IMR-90 (cell line): ENCODE measurements around the gene TMEM259. TPM values are rescaled to one million over a fixed set of nuclear protein-coding genes. Genes with fewer than 3 reads are reported as not detected.

ENCODE experiments used
- ATAC-seq: fragments of 200-7000 bp; cut with Tn5 transposase; 2 replicates; pipeline ENCODE4 v1.9.1; 2020; ENCODE audit warnings: low read depth, mild to moderate bottlenecking, moderate library complexity
- BruUV-seq: library from RNA; stranded (reverse); fragments of 400-500 nt; replicated peaks from 2 replicates; lab custom pipeline; 2021; lab: Mats Ljungman, UMichigan
- CTCF ChIA-PET: fragments of 300-600 bp; formaldehyde crosslinking; extraction: SDS; loops from one replicate; lab custom pipeline; 2021; ENCODE audit warnings: antibody characterized with exemption; lab: Yijun Ruan, JAX
- POLR2A ChIA-PET: fragments of 300-600 bp; sonication (Branson Sonifier 250); formaldehyde crosslinking; loops from one replicate; lab custom pipeline; 2022; ENCODE audit warnings: antibody characterized with exemption; ENCODE audit not compliant: unreplicated experiment; lab: Charles Lee
- DNase-seq: peaks from one replicate; pipeline ENCODE4 v3.0.0; 2013
- H2AFZ ChIP-seq: replicated peaks from 2 replicates; pipeline ENCODE3; 2013; ENCODE audit warnings: low read length, mild to moderate bottlenecking; ENCODE audit not compliant: poor library complexity
- H2AK5ac ChIP-seq: 2 replicates; pipeline ENCODE4 v1.6.1; 2013; ENCODE audit warnings: low read depth, low read length, inconsistent platforms
- H2AK9ac ChIP-seq: replicated peaks from 2 replicates; pipeline ENCODE3; 2013; ENCODE audit warnings: mild to moderate bottlenecking, low read depth, low read length, moderate library complexity; ENCODE audit not compliant: poor library complexity
- H2BK120ac ChIP-seq: 2 replicates; pipeline ENCODE4 v1.6.1; 2013; ENCODE audit warnings: low read depth, low read length, inconsistent platforms
- H2BK15ac ChIP-seq: 3 replicates; pipeline ENCODE4 v1.6.1; 2013; ENCODE audit warnings: low read depth, low read length, inconsistent platforms
- H2BK20ac ChIP-seq: 2 replicates; pipeline ENCODE4 v1.6.1; 2013; ENCODE audit warnings: low read depth, mild to moderate bottlenecking, inconsistent platforms, low read length, moderate library complexity
- H2BK5ac ChIP-seq: 2 replicates; pipeline ENCODE4 v1.6.1; 2013; ENCODE audit warnings: mild to moderate bottlenecking, low read depth, low read length, inconsistent platforms; ENCODE audit not compliant: poor library complexity, severe bottlenecking
- H3K14ac ChIP-seq: replicated peaks from 2 replicates; pipeline ENCODE4 v1.6.1; 2013; ENCODE audit warnings: low read depth, low read length, inconsistent platforms
- H3K18ac ChIP-seq: 2 replicates; pipeline ENCODE4 v1.6.1; 2013; ENCODE audit warnings: low read depth, low read length, control low read depth
- H3K23ac ChIP-seq: 2 replicates; pipeline ENCODE4 v1.6.1; 2013; ENCODE audit warnings: low read depth, low read length, inconsistent platforms
- H3K27ac ChIP-seq: 2 replicates; pipeline ENCODE4 v1.5.1; 2013; ENCODE audit warnings: mild to moderate bottlenecking, control low read depth, low read length; ENCODE audit not compliant: insufficient read depth
- H3K27me3 ChIP-seq: 2 replicates; pipeline ENCODE4 v1.6.1; 2013; ENCODE audit warnings: low read length; ENCODE audit not compliant: control insufficient read depth, insufficient read depth
- H3K36me3 ChIP-seq: 2 replicates; pipeline ENCODE4 v1.6.1; 2013; ENCODE audit warnings: low read length, mixed read lengths; ENCODE audit not compliant: control insufficient read depth, insufficient read depth
- H3K4ac ChIP-seq: 2 replicates; pipeline ENCODE4 v1.6.1; 2013; ENCODE audit warnings: low read depth, low read length, inconsistent platforms
- H3K4me1 ChIP-seq: 2 replicates; pipeline ENCODE4 v1.6.1; 2013; ENCODE audit warnings: low read length, mixed read lengths; ENCODE audit not compliant: control insufficient read depth, insufficient read depth
- H3K4me2 ChIP-seq: 2 replicates; pipeline ENCODE4 v1.6.1; 2013; ENCODE audit warnings: low read depth, mild to moderate bottlenecking, control low read depth, low read length, moderate library complexity
- H3K4me3 ChIP-seq: 2 replicates; pipeline ENCODE4 v1.5.1; 2013; ENCODE audit warnings: low read depth, mild to moderate bottlenecking, control low read depth, low read length, moderate library complexity; ENCODE audit not compliant: insufficient read depth
- H3K56ac ChIP-seq: 2 replicates; pipeline ENCODE4 v1.6.1; 2013; ENCODE audit warnings: low read length, inconsistent platforms; ENCODE audit not compliant: insufficient read depth; ENCODE audit errors: extremely low read depth
- H3K79me1 ChIP-seq, 2 experiments: 2 replicates each; pipeline ENCODE4 v1.6.1; 2013; ENCODE audit warnings: low read length in 2 of 2, inconsistent platforms in 1 of 2, low read depth in 1 of 2
- H3K9ac ChIP-seq: 2 replicates; pipeline ENCODE4 v1.6.1; 2013; ENCODE audit warnings: low read depth, low read length, control low read depth
- H3K9me1 ChIP-seq: 2 replicates; pipeline ENCODE4 v1.6.1; 2013; ENCODE audit warnings: low read length, inconsistent platforms; ENCODE audit not compliant: insufficient read depth
- H3K9me3 ChIP-seq: 2 replicates; pipeline ENCODE4 v1.6.1; 2013; ENCODE audit warnings: low read length; ENCODE audit not compliant: control insufficient read depth, insufficient read depth
- H4K20me1 ChIP-seq: 2 replicates; pipeline ENCODE4 v1.6.1; 2013; ENCODE audit warnings: low read length, inconsistent platforms; ENCODE audit not compliant: insufficient read depth
- H4K5ac ChIP-seq: 2 replicates; pipeline ENCODE4 v1.6.1; 2013; ENCODE audit warnings: mild to moderate bottlenecking, low read depth, low read length, control low read depth
- H4K8ac ChIP-seq, 2 experiments: 2 replicates each; pipeline ENCODE4 v1.6.1; 2013; ENCODE audit warnings: low read depth in 2 of 2, low read length in 2 of 2, control low read depth in 1 of 2, inconsistent platforms in 1 of 2
- H4K91ac ChIP-seq: 2 replicates; pipeline ENCODE4 v1.6.1; 2013; ENCODE audit warnings: low read depth, low read length, inconsistent platforms; ENCODE audit not compliant: insufficient read depth
- BHLHE40 ChIP-seq: fragments of 150-350 bp; IDR thresholded peaks from 2 replicates; pipeline ENCODE4 v1.6.1; 2016; ENCODE audit warnings: mild to moderate bottlenecking, low read depth, low read length
- CEBPB ChIP-seq: IDR thresholded peaks from 2 replicates; pipeline ENCODE4 v1.6.1; 2012; ENCODE audit warnings: low read depth, low read length, improper control_type of control experiment
- CHD1 ChIP-seq: IDR thresholded peaks from 2 replicates; pipeline ENCODE4 v1.6.1; 2012; ENCODE audit warnings: low read depth, low read length, improper control_type of control experiment
- FOS ChIP-seq: fragments of 150-350 bp; IDR thresholded peaks from 2 replicates; pipeline ENCODE4 v1.6.1; 2016; ENCODE audit warnings: low read depth, low read length
- MAFK ChIP-seq: IDR thresholded peaks from 2 replicates; pipeline ENCODE4 v1.6.1; 2012; ENCODE audit warnings: low read depth, low read length, improper control_type of control experiment
- MAZ ChIP-seq: IDR thresholded peaks from 2 replicates; pipeline ENCODE4 v1.6.1; 2012; ENCODE audit warnings: low read depth, mild to moderate bottlenecking, low read length, improper control_type of control experiment, moderate library complexity, borderline replicate concordance
- MXI1 ChIP-seq: IDR thresholded peaks from 2 replicates; pipeline ENCODE4 v1.6.1; 2012; ENCODE audit warnings: low read depth, mild to moderate bottlenecking, low read length, moderate library complexity, borderline replicate concordance
- NFE2L2 ChIP-seq: fragments of 150-350 bp; IDR thresholded peaks from 2 replicates; pipeline ENCODE4 v1.6.1; 2016; ENCODE audit warnings: low read depth, mild to moderate bottlenecking, low read length
- POLR2A ChIP-seq: IDR thresholded peaks from 2 replicates; pipeline ENCODE4 v1.6.1; 2012; ENCODE audit warnings: mild to moderate bottlenecking, low read depth, low read length
- RAD21 ChIP-seq: IDR thresholded peaks from 2 replicates; pipeline ENCODE4 v1.6.1; 2012; ENCODE audit warnings: low read length, improper control_type of control experiment
- RCOR1 ChIP-seq: IDR thresholded peaks from 2 replicates; pipeline ENCODE4 v1.6.1; 2012; ENCODE audit warnings: mild to moderate bottlenecking, low read length, improper control_type of control experiment; ENCODE audit not compliant: insufficient replicate concordance
- RFX5 ChIP-seq: IDR thresholded peaks from 2 replicates; pipeline ENCODE4 v1.8.0; 2012; ENCODE audit warnings: low read depth, mild to moderate bottlenecking, low read length, moderate library complexity
- SMC3 ChIP-seq: fragments of 150-350 bp; IDR thresholded peaks from 2 replicates; pipeline ENCODE4 v1.6.1; 2016; ENCODE audit warnings: low read depth, mild to moderate bottlenecking, antibody characterized with exemption, low read length, moderate library complexity
- WGBS, 2 experiments: methylation state at CpG; one replicate each; pipeline versions ENCODE4 v1.1.5 to v1.1.7; 2013; ENCODE audit warnings: missing lambda C conversion rate in 2 of 2; ENCODE audit not compliant: insufficient read length in 1 of 2; ENCODE audit errors: extremely low coverage in 2 of 2; 5-methylcytosine and 5-hydroxymethylcytosine counted together
- dilution Hi-C: fragments of 300-500 bp; cut with HindIII; formaldehyde crosslinking; loops from one replicate; pipeline ENCODE4 v1.14.3; 2018; ENCODE audit warnings: low sequenced_read_pairs; ENCODE audit not compliant: unreplicated experiment
- in situ Hi-C: fragments of 300-500 bp; cut with MboI; formaldehyde crosslinking; loops from 3 replicates; pipeline ENCODE4 v1.14.3; 2019; ENCODE audit warnings: low sequenced_read_pairs, inconsistent platforms, mixed read lengths
- intact Hi-C: fragments of 100-400 bp; cut with micrococcal nuclease; formaldehyde crosslinking; loops from 2 replicates; pipeline ENCODE4 v1.10.0; 2022
- polyA plus RNA-seq, 3 experiments: library from polyadenylated mRNA; depleted of rRNA; stranded (reverse); fragments of >200 nt; gene quantifications; 2 replicates each; pipeline ENCODE4 v1.2.3, GENCODE V29; 2012; ENCODE audit warnings: low replicate concordance in 1 of 3
- total RNA-seq: library from RNA; depleted of rRNA; stranded (reverse); fragments of >200 nt; gene quantifications from 2 replicates; pipeline ENCODE4 v1.2.3, GENCODE V29; 2012
- TF ChIP-seq, protein P1 (sequence below): fragments of 150-350 bp; IDR thresholded peaks from 2 replicates; pipeline ENCODE4 v1.6.1; 2017; ENCODE audit warnings: mild to moderate bottlenecking, antibody characterized with exemption, low read length, low read depth
- TF ChIP-seq, protein P2 (sequence below): fragments of 150-350 bp; IDR thresholded peaks from 2 replicates; pipeline ENCODE4 v1.6.1; 2016; ENCODE audit warnings: low read depth, mild to moderate bottlenecking, low read length, moderate library complexity, borderline replicate concordance
- TF ChIP-seq, protein P3 (sequence below): conservative IDR thresholded peaks from 2 replicates; pipeline ENCODE4 v1.5.1; 2012; ENCODE audit warnings: mild to moderate bottlenecking, low read depth, low read length, improper control_type of control experiment

TMEM259 gene
- total and polyA plus RNA-seq, 2 of the 4 experiments (the other 2 are of a cell fraction) = 22.6 to 153 TPM

GRCh38 chr19:1003283-1003682 is 17.6 kb downstream of the TMEM259 start:
- Histone ChIP-seq H4K8ac (no peak overlapping the region), H2BK20ac (no peak overlapping the region), H3K4me2 (no peak overlapping the region), H3K36me3 (no peaks in the 10 kb centered on the region), H3K79me1 (peaks cover 0 to 5% of the 10 kb centered on the region in 2 experiments; a peak in 2 of 4 replicates), H4K5ac (no peak overlapping the region), H3K23ac (no peak overlapping the region), H2AK9ac (no peak overlapping the region), H2AK5ac (no peak overlapping the region), H3K27me3 (peaks cover 21% of the 10 kb centered on the region), H3K4ac (no peak overlapping the region), H3K9me3 (no peaks in the 10 kb centered on the region), H3K9me1 (no peaks in the 10 kb centered on the region), H2BK15ac (no peak overlapping the region), H2BK5ac (no peak overlapping the region), H4K20me1 (peaks cover 14% of the 10 kb centered on the region; the same call in 1 of the 2 replicates), H2BK120ac (no peak overlapping the region), H3K14ac (no peak overlapping the region), H2AFZ (no peak overlapping the region), H4K91ac (no peak overlapping the region), H3K9ac (no peak overlapping the region), H3K18ac (no peak overlapping the region), H3K4me3 (no peak overlapping the region), H3K56ac (no peak overlapping the region), H3K27ac (no peak overlapping the region), H3K4me1 (peaks cover under 1% of the 10 kb centered on the region; the same call in 1 of the 2 replicates)
- ChIA-PET CTCF (interaction anchor here (0.6 kb wide), 1 partner anchor 147 kb away, joined by 4 read pairs; no protein-coding TSS in a partner anchor), POLR2A (no interaction called here)
- WGBS, 2 experiments = 89% methylated on average over 32 of the region's 37 CpGs; no CpG with 5 or more reads in 1 of the 2 experiments
- DNase-seq (no peak), ATAC-seq (no peak)
- TF ChIP-seq SMC3 (no peak), RCOR1 (no peak), MAZ (no peak), CHD1 (no peak), BHLHE40 (no peak), FOS (no peak), RAD21 (no peak), POLR2A (no peak), MXI1 (no peak), NFE2L2 (no peak), CEBPB (no peak), RFX5 (no peak), MAFK (no peak)
- TF ChIP-seq, protein P1, sequence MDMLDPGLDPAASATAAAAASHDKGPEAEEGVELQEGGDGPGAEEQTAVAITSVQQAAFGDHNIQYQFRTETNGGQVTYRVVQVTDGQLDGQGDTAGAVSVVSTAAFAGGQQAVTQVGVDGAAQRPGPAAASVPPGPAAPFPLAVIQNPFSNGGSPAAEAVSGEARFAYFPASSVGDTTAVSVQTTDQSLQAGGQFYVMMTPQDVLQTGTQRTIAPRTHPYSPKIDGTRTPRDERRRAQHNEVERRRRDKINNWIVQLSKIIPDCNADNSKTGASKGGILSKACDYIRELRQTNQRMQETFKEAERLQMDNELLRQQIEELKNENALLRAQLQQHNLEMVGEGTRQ = no peak
- TF ChIP-seq, protein P2, sequence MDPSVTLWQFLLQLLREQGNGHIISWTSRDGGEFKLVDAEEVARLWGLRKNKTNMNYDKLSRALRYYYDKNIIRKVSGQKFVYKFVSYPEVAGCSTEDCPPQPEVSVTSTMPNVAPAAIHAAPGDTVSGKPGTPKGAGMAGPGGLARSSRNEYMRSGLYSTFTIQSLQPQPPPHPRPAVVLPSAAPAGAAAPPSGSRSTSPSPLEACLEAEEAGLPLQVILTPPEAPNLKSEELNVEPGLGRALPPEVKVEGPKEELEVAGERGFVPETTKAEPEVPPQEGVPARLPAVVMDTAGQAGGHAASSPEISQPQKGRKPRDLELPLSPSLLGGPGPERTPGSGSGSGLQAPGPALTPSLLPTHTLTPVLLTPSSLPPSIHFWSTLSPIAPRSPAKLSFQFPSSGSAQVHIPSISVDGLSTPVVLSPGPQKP = no peak
- TF ChIP-seq, protein P3, sequence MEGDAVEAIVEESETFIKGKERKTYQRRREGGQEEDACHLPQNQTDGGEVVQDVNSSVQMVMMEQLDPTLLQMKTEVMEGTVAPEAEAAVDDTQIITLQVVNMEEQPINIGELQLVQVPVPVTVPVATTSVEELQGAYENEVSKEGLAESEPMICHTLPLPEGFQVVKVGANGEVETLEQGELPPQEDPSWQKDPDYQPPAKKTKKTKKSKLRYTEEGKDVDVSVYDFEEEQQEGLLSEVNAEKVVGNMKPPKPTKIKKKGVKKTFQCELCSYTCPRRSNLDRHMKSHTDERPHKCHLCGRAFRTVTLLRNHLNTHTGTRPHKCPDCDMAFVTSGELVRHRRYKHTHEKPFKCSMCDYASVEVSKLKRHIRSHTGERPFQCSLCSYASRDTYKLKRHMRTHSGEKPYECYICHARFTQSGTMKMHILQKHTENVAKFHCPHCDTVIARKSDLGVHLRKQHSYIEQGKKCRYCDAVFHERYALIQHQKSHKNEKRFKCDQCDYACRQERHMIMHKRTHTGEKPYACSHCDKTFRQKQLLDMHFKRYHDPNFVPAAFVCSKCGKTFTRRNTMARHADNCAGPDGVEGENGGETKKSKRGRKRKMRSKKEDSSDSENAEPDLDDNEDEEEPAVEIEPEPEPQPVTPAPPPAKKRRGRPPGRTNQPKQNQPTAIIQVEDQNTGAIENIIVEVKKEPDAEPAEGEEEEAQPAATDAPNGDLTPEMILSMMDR = no peak
- intact Hi-C loops = no loop called here
- in situ Hi-C loops = no loop called here
- BruUV-seq = no TSS peak
- dilution Hi-C loops = no loop called here
